GM23338 (cell line): ENCODE data around the gene MPPED2. TPM values are rescaled to one million over a fixed set of nuclear protein-coding genes. Genes with fewer than 3 reads are reported as not detected.

ENCODE experiments used
- ATAC-seq: fragments of 200-7000 bp; cut with Tn5 transposase; 3 replicates; pipeline ENCODE4 v1.9.1; 2020
- DNase-seq: peaks from one replicate; pipeline ENCODE4 v3.0.0-alpha.2; 2015; ENCODE audit warnings: low spot score
- H2AFZ ChIP-seq: fragments of 200-600 bp; sonication (generic); 2 replicates; pipeline ENCODE4 v1.8.0; 2016; ENCODE audit warnings: antibody characterized with exemption, mild to moderate bottlenecking, moderate library complexity
- H3F3A ChIP-seq: fragments of 200-600 bp; sonication (generic); replicated peaks from 2 replicates; pipeline ENCODE4 v1.8.0; 2017; ENCODE audit warnings: antibody characterized with exemption, mixed run types, low read depth
- H3K27ac ChIP-seq: fragments of 200-600 bp; sonication (generic); 2 replicates; pipeline ENCODE4 v1.6.1; 2016; ENCODE audit warnings: low read depth
- H3K27me3 ChIP-seq: fragments of 200-600 bp; sonication (generic); 2 replicates; pipeline ENCODE4 v1.8.0; 2016; ENCODE audit warnings: mild to moderate bottlenecking, mixed run types, moderate library complexity; ENCODE audit not compliant: insufficient read depth
- H3K36me3 ChIP-seq: fragments of 200-600 bp; sonication (generic); 2 replicates; pipeline ENCODE4 v1.8.0; 2016; ENCODE audit warnings: mild to moderate bottlenecking; ENCODE audit not compliant: insufficient read depth
- H3K4me1 ChIP-seq: fragments of 200-600 bp; sonication (generic); 2 replicates; pipeline ENCODE4 v1.8.0; 2016; ENCODE audit warnings: mild to moderate bottlenecking, moderate library complexity; ENCODE audit not compliant: insufficient read depth
- H3K4me2 ChIP-seq: fragments of 200-600 bp; sonication (generic); 2 replicates; pipeline ENCODE4 v1.7.1; 2017; ENCODE audit warnings: mixed run types
- H3K4me3 ChIP-seq: fragments of 200-600 bp; sonication (generic); 2 replicates; pipeline ENCODE4 v1.6.1; 2016; ENCODE audit warnings: mixed run types
- H3K79me2 ChIP-seq: fragments of 200-600 bp; sonication (generic); replicated peaks from 2 replicates; pipeline ENCODE4 v1.8.0; 2017; ENCODE audit warnings: mild to moderate bottlenecking; ENCODE audit not compliant: insufficient read depth
- H3K9me2 ChIP-seq: fragments of 200-600 bp; sonication (generic); 2 replicates; pipeline ENCODE4 v1.8.0; 2017; ENCODE audit not compliant: insufficient read depth
- H4K20me1 ChIP-seq: fragments of 200-600 bp; sonication (generic); replicated peaks from 2 replicates; pipeline ENCODE4 v1.8.0; 2017; ENCODE audit warnings: mild to moderate bottlenecking; ENCODE audit not compliant: insufficient read depth
- H3K27ac Mint-ChIP-seq: 2 replicates; pipeline ENCODE4 v1.8.0; 2020; ENCODE audit warnings: inconsistent platforms, mild to moderate bottlenecking, moderate library complexity, mixed read lengths
- H3K27me3 Mint-ChIP-seq: 3 replicates; pipeline ENCODE4 v1.8.0; 2022; ENCODE audit warnings: low read depth, mild to moderate bottlenecking, moderate library complexity, mixed read lengths, inconsistent platforms; ENCODE audit not compliant: insufficient read depth, poor library complexity
- H3K36me3 Mint-ChIP-seq: 3 replicates; pipeline ENCODE4 v1.8.0; 2021; ENCODE audit warnings: low read depth, mild to moderate bottlenecking, inconsistent platforms, moderate library complexity, mixed read lengths
- H3K4me1 Mint-ChIP-seq: 3 replicates; pipeline ENCODE4 v1.8.0; 2020; ENCODE audit warnings: mild to moderate bottlenecking, inconsistent platforms, mixed read lengths
- H3K4me3 Mint-ChIP-seq: 3 replicates; pipeline ENCODE4 v1.8.0; 2021; ENCODE audit warnings: moderate library complexity, mild to moderate bottlenecking, inconsistent platforms, mixed read lengths
- H3K9me3 Mint-ChIP-seq: 3 replicates; pipeline ENCODE4 v1.8.0; 2020; ENCODE audit warnings: moderate library complexity, mild to moderate bottlenecking, inconsistent platforms, mixed read lengths
- CTCF ChIP-seq, 2 experiments: fragments of 200-600 bp in 1 of 2; sonication (generic) in 1 of 2; conservative IDR thresholded peaks; 2 replicates each; pipeline versions ENCODE4 v1.5.1 to v1.6.1; 2016 to 2017; ENCODE audit warnings: antibody characterized with exemption in 2 of 2, low read depth in 2 of 2, mild to moderate bottlenecking in 2 of 2, moderate library complexity in 1 of 2
- EZH2 ChIP-seq: fragments of 200-600 bp; sonication (generic); IDR thresholded peaks from one replicate; pipeline ENCODE4 v1.8.0; 2017; ENCODE audit warnings: antibody characterized with exemption, mild to moderate bottlenecking, low read depth; ENCODE audit not compliant: unreplicated experiment
- EZH2phosphoT487 ChIP-seq: fragments of 200-600 bp; sonication (generic); IDR thresholded peaks from one replicate; pipeline ENCODE4 v1.8.1; 2018; ENCODE audit warnings: antibody characterized with exemption; ENCODE audit not compliant: unreplicated experiment
- NANOG ChIP-seq: IDR thresholded peaks from 2 replicates; pipeline ENCODE4 v1.6.1; 2016; ENCODE audit warnings: antibody characterized with exemption, borderline replicate concordance
- POLR2AphosphoS5 ChIP-seq: IDR thresholded peaks from 2 replicates; pipeline ENCODE4 v1.6.1; 2016; ENCODE audit warnings: antibody characterized with exemption, low read depth
- STAT1 ChIP-seq: IDR thresholded peaks from one replicate; pipeline ENCODE4 v1.6.1; 2016; ENCODE audit warnings: antibody characterized with exemption; ENCODE audit not compliant: unreplicated experiment
- ZNF114 ChIP-seq: fragments of 250-450 bp; sonication (Bioruptor Pico); IDR thresholded peaks from 2 replicates; pipeline ENCODE4 v1.5.0; 2020; ENCODE audit warnings: mild to moderate bottlenecking, moderate library complexity
- ZNF331 ChIP-seq: fragments of 250-450 bp; sonication (Bioruptor Pico); IDR thresholded peaks from 2 replicates; pipeline ENCODE4 v1.5.0; 2020; ENCODE audit warnings: low read depth, mild to moderate bottlenecking, moderate library complexity
- polyA plus RNA-seq: library from polyadenylated mRNA; unstranded; fragments of >200 nt; fragmentation: Nextera tagmentation; extraction: Ambion mirVana; gene quantifications from 2 replicates; pipeline ENCODE4 v1.2.1, GENCODE V29; 2016
- total RNA-seq: library from RNA; depleted of rRNA; stranded (reverse); fragments of >200 nt; shearing (Covaris generic); gene quantifications from 2 replicates; pipeline ENCODE4 v1.2.3, GENCODE V29; 2014
- TF ChIP-seq, protein P1 (sequence below): fragments of 250-450 bp; sonication (Bioruptor Pico); IDR thresholded peaks from 2 replicates; pipeline ENCODE4 v1.5.0; 2020; ENCODE audit warnings: mild to moderate bottlenecking, moderate library complexity
- TF ChIP-seq, protein P2 (sequence below): IDR thresholded peaks from 2 replicates; pipeline ENCODE4 v1.6.1; 2016; ENCODE audit warnings: antibody characterized with exemption
- TF ChIP-seq, protein P3 (sequence below): IDR thresholded peaks from one replicate; pipeline ENCODE4 v1.6.1; 2018; ENCODE audit warnings: antibody characterized with exemption; ENCODE audit not compliant: unreplicated experiment

Gene MPPED2
- total and polyA plus RNA-seq, 2 experiments from 2014 or later, result 4.4 to 6.8 TPM

GRCh38 chr11:30502305-30502704 is 83.8 kb downstream of the MPPED2 start (continued):
- TF ChIP-seq, protein P1, sequence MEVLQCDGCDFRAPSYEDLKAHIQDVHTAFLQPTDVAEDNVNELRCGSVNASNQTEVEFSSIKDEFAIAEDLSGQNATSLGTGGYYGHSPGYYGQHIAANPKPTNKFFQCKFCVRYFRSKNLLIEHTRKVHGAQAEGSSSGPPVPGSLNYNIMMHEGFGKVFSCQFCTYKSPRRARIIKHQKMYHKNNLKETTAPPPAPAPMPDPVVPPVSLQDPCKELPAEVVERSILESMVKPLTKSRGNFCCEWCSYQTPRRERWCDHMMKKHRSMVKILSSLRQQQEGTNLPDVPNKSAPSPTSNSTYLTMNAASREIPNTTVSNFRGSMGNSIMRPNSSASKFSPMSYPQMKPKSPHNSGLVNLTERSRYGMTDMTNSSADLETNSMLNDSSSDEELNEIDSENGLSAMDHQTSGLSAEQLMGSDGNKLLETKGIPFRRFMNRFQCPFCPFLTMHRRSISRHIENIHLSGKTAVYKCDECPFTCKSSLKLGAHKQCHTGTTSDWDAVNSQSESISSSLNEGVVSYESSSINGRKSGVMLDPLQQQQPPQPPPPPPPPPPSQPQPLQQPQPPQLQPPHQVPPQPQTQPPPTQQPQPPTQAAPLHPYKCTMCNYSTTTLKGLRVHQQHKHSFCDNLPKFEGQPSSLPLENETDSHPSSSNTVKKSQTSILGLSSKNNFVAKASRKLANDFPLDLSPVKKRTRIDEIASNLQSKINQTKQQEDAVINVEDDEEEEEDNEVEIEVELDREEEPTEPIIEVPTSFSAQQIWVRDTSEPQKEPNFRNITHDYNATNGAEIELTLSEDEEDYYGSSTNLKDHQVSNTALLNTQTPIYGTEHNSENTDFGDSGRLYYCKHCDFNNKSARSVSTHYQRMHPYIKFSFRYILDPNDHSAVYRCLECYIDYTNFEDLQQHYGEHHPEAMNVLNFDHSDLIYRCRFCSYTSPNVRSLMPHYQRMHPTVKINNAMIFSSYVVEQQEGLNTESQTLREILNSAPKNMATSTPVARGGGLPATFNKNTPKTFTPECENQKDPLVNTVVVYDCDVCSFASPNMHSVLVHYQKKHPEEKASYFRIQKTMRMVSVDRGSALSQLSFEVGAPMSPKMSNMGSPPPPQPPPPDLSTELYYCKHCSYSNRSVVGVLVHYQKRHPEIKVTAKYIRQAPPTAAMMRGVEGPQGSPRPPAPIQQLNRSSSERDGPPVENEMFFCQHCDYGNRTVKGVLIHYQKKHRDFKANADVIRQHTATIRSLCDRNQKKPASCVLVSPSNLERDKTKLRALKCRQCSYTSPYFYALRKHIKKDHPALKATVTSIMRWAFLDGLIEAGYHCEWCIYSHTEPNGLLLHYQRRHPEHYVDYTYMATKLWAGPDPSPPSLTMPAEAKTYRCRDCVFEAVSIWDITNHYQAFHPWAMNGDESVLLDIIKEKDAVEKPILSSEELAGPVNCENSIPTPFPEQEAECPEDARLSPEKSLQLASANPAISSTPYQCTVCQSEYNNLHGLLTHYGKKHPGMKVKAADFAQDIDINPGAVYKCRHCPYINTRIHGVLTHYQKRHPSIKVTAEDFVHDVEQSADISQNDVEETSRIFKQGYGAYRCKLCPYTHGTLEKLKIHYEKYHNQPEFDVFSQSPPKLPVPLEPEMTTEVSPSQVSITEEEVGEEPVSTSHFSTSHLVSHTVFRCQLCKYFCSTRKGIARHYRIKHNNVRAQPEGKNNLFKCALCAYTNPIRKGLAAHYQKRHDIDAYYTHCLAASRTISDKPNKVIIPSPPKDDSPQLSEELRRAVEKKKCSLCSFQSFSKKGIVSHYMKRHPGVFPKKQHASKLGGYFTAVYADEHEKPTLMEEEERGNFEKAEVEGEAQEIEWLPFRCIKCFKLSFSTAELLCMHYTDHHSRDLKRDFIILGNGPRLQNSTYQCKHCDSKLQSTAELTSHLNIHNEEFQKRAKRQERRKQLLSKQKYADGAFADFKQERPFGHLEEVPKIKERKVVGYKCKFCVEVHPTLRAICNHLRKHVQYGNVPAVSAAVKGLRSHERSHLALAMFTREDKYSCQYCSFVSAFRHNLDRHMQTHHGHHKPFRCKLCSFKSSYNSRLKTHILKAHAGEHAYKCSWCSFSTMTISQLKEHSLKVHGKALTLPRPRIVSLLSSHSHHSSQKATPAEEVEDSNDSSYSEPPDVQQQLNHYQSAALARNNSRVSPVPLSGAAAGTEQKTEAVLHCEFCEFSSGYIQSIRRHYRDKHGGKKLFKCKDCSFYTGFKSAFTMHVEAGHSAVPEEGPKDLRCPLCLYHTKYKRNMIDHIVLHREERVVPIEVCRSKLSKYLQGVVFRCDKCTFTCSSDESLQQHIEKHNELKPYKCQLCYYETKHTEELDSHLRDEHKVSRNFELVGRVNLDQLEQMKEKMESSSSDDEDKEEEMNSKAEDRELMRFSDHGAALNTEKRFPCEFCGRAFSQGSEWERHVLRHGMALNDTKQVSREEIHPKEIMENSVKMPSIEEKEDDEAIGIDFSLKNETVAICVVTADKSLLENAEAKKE (CRISPR knock-in tag), result no peak

GRCh38 chr11:30501744-30502143 is 84.4 kb downstream of the MPPED2 start:
- Mint-ChIP-seq H3K4me1 (peaks cover 3% of the 10 kb centered on the region; the same call in 1 of the 3 replicates), H3K9me3 (no peaks in the 10 kb centered on the region), H3K27ac (no peak overlapping the region), H3K27me3 (no peaks in the 10 kb centered on the region), H3K4me3 (no peak overlapping the region), H3K36me3 (no peaks in the 10 kb centered on the region)
- no peak for DNase-seq
- ATAC-seq, result no peak
- H3K27ac ChIP-seq, result no peak overlapping the region
- H3K9me2 ChIP-seq, result peaks cover 9% of the 10 kb centered on the region; the same call in 1 of the 2 replicates
- no peaks in the 10 kb centered on the region for H3F3A ChIP-seq
- H3K4me2 ChIP-seq, result no peak overlapping the region
- 0 out of 2 replicates have a peak, but pooled peaks cover 5% of the 10 kb centered on the region for H3K79me2 ChIP-seq
- H3K27me3 ChIP-seq, result no peaks in the 10 kb centered on the region
- H3K4me3 ChIP-seq, result no peak overlapping the region
- H3K36me3 ChIP-seq, result no peaks in the 10 kb centered on the region
- no peaks in the 10 kb centered on the region for H4K20me1 ChIP-seq
- no peaks in the 10 kb centered on the region; the same call in 1 of the 2 replicates for H3K4me1 ChIP-seq
- no peak overlapping the region for H2AFZ ChIP-seq
- TF ChIP-seq EZH2phosphoT487, result no peak
- TF ChIP-seq EZH2, result no peak
- TF ChIP-seq, protein P2, sequence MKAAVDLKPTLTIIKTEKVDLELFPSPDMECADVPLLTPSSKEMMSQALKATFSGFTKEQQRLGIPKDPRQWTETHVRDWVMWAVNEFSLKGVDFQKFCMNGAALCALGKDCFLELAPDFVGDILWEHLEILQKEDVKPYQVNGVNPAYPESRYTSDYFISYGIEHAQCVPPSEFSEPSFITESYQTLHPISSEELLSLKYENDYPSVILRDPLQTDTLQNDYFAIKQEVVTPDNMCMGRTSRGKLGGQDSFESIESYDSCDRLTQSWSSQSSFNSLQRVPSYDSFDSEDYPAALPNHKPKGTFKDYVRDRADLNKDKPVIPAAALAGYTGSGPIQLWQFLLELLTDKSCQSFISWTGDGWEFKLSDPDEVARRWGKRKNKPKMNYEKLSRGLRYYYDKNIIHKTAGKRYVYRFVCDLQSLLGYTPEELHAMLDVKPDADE, result no peak
- TF ChIP-seq STAT1, result no peak
- TF ChIP-seq CTCF (conservative IDR thresholded peaks at IDR 0.05; ENCODE audit: low read depth in 2 of 2), result no peak
- TF ChIP-seq NANOG, result no peak
- no peak for TF ChIP-seq POLR2AphosphoS5
- no peak for TF ChIP-seq ZNF114 (CRISPR knock-in tag)
- TF ChIP-seq ZNF331 (CRISPR knock-in tag), result no peak
- TF ChIP-seq, protein P3, sequence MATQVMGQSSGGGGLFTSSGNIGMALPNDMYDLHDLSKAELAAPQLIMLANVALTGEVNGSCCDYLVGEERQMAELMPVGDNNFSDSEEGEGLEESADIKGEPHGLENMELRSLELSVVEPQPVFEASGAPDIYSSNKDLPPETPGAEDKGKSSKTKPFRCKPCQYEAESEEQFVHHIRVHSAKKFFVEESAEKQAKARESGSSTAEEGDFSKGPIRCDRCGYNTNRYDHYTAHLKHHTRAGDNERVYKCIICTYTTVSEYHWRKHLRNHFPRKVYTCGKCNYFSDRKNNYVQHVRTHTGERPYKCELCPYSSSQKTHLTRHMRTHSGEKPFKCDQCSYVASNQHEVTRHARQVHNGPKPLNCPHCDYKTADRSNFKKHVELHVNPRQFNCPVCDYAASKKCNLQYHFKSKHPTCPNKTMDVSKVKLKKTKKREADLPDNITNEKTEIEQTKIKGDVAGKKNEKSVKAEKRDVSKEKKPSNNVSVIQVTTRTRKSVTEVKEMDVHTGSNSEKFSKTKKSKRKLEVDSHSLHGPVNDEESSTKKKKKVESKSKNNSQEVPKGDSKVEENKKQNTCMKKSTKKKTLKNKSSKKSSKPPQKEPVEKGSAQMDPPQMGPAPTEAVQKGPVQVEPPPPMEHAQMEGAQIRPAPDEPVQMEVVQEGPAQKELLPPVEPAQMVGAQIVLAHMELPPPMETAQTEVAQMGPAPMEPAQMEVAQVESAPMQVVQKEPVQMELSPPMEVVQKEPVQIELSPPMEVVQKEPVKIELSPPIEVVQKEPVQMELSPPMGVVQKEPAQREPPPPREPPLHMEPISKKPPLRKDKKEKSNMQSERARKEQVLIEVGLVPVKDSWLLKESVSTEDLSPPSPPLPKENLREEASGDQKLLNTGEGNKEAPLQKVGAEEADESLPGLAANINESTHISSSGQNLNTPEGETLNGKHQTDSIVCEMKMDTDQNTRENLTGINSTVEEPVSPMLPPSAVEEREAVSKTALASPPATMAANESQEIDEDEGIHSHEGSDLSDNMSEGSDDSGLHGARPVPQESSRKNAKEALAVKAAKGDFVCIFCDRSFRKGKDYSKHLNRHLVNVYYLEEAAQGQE, result no peak
